ENCODE data around the gene TENT4A.

DNA sequence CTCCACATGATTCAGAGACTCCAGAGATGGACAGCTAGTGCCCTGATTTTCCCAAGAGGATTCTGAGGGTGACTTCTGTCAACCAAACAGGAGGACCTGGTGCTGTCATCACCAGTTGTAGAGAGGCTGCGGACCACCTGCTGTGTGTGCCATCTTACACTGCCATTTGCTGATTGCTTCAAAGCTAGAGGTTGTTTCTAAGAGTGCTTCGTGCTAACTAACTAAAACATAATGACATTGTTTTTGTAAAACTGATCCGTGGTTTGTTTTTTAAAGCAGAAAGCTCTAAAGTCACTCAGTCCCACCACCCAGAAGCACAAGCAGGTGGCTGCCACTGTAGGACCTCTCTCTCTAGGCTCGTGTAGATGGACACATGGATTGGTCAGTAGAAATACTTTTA is 12.2 kb downstream of the TENT4A start:
- no peak for TF ChIP-seq POLR2A (IDR thresholded peaks at IDR 0.05)
- TF ChIP-seq, protein P1, sequence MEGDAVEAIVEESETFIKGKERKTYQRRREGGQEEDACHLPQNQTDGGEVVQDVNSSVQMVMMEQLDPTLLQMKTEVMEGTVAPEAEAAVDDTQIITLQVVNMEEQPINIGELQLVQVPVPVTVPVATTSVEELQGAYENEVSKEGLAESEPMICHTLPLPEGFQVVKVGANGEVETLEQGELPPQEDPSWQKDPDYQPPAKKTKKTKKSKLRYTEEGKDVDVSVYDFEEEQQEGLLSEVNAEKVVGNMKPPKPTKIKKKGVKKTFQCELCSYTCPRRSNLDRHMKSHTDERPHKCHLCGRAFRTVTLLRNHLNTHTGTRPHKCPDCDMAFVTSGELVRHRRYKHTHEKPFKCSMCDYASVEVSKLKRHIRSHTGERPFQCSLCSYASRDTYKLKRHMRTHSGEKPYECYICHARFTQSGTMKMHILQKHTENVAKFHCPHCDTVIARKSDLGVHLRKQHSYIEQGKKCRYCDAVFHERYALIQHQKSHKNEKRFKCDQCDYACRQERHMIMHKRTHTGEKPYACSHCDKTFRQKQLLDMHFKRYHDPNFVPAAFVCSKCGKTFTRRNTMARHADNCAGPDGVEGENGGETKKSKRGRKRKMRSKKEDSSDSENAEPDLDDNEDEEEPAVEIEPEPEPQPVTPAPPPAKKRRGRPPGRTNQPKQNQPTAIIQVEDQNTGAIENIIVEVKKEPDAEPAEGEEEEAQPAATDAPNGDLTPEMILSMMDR (IDR thresholded peaks at IDR 0.05 in 4 of 5, conservative IDR thresholded peaks at IDR 0.05 in 1 of 5): no peak
